Stimulated activated CD8-positive, alpha-beta memory T cell treated with anti-CD3 and anti-CD28 coated beads, Interleukin-4, amount 100 ng/mL, for 1 hour (primary cell): ENCODE measurements around the gene RGS14.
A peak's percentile ranks its signal among the peaks of the same experiment; 100 is the strongest.
"Not testable (repeated sequence)": the region's sequence is repeated elsewhere in the genome, so short reads cannot be mapped to it uniquely, and the experiment has no call there.

ENCODE experiments used
- DNase-seq, 2 donors: peaks; one replicate each; pipeline ENCODE4 v3.0.0-alpha.2; 2020; ENCODE audit warnings: low read depth in 2 of 2, low spot score in 1 of 2

Gene RGS14

DNA sequence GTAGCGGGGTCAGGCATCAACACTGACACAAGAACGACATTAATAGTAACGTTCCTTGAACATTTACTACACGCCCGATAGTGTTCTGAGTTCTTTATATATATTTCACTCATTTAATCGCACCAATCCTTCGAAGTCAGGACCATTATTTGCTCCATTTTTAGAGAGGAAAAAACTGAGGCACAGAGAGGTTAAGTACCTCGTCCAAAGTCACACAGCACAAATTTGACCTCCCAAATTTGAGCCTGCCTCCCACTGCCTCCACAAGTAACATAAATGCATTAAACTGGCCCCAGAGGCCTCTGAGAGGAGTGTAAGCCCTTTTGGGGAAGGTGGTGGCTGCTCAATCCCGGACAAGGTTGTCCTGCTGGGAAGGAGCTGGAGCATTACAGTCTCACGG is 5.8 kb downstream of the RGS14 start:
- DNase-seq = no peak

- no peak for DNase-seq
Observed at GRCh38 chr5:177364159-177364962, 6.6 kb downstream of the RGS14 start.

- no peak for DNase-seq
Observed at GRCh38 chr5:177365845-177366527, 8.3 kb downstream of the RGS14 start.

GRCh38 chr5:177366528-177367322 is 9.0 kb downstream of the RGS14 start:
- DNase-seq = no peak

GRCh38 chr5:177367323-177367848 is 9.7 kb downstream of the RGS14 start:
- no peak for DNase-seq

DNA sequence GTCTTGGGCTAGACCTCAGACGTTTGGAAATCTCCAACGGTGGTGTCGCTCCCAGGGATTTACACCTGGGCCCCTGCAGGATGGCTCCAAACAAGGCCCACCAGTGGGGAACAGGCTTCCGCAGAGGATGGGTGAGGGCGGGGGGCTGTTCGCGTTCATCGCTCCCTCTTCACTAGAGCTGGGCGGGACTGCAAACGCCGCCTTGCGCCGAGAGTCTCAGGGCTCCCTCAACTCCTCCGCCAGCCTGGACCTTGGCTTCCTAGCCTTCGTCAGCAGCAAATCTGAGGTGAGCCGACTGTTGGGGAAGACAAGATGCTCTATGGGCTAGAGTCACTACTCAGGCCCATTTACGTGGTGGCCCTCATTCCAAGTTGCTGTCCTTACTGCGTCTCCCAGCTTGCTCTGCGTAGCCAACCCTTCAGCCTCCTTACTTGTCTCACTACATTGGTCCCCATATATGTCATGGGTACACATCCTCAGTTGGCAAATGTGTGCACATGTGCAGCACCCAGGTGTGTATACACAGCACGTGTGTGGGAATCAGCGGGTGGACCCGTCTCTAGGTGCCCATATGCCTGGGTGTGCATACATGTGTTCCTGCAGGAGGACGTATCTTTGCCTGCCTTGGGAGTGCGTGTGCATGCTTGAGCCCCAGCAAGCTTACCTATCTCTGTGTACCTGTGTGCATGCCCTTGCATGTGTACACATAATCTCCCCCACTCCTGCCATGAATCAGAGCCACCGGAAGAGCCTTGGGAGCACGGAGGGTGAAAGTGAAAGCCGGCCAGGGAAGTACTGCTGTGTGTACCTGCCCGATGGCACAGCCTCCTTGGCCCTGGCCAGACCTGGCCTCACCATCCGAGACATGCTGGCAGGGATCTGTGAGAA is 10.5 kb downstream of the RGS14 start:
- no peak for DNase-seq

GRCh38 chr5:177368869-177369644 is 11.3 kb downstream of the RGS14 start:
- DNase-seq = no peak

DNA sequence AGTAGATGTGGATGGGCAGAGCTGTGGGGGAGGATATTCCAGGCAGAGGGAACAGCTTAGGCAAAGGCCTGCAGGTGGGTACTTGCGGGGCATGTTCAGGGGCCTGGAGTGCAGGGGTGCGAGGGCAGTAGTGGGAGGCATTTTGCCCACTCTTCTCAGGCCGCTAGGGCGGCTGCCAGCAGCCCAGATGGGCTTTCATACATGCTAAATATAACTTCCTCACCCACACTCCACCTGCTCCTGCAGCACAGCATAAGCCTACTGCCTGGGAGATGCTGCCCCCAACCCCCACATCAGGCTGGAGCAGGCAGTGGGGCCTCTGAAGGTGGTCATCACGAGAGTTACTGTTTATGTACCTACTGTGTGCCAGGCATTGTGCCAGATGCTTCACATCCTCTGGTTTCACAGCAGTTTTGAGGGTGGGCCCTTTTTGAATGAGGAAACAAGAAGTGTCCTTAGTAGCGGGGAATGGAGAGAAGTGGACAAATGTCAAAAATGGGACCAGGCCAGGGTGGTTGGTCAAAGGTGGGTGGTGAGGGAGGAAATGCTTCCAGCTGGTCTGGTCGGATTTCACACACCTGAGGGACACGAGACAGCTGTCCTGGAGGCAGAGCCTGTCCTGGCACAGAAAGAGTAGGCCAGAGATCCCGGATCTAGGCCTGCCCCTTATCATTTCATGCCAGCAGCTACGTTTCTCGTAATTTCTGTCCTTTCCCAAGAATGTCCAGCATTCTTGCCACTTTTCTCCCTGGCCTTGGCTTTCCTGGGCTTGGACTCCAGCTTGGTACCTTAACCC is 12.1 kb downstream of the RGS14 start:
- no peak for DNase-seq

- peak in 1 of 2 donors; percentile 24 for DNase-seq
Observed at GRCh38 chr5:177370488-177371119, 12.9 kb downstream of the RGS14 start.

- DNase-seq = no peak
Observed at GRCh38 chr5:177371120-177372033, 13.7 kb downstream of the RGS14 start.

DNA sequence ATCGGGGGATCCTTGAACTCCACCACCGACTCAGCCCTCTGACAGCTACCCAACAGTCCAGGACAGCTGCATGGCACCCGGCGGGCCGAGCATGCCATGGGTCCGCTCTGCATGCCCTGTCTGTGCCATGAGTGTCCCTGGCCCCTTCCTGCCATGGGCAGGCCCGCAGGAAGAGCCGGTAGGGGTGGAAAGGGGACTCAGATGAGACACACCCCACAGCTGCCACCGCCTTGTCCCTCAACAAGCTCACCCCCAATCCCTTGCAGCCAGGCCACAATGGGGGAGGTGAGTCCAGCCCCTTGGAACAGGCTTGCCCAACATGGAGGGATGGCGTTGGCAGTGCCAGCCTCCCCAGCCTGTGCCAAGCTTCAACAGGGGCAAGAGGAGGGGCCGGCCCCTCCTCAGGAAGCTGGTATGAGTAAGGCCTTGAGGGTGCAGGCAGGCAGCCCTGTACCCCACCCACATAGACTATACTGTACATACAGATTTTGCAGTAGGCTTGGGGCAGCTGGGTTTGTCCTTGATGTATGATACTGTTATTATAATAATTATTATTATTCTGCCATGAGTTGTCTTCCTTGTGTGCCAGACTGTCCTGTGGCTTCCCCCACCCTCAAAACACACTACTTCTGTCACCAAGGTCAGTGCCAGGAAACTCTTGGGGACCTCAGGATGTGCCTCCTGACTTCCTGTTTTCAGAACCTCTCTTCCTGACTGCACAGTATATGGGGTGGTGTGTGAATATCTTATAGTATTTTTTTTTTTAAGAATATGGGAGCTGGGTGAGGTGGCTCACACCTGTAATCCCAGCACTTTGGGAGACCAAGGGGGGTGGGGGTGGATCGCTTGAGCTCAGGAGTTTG is 14.5 kb downstream of the RGS14 start:
- no peak for DNase-seq

DNA sequence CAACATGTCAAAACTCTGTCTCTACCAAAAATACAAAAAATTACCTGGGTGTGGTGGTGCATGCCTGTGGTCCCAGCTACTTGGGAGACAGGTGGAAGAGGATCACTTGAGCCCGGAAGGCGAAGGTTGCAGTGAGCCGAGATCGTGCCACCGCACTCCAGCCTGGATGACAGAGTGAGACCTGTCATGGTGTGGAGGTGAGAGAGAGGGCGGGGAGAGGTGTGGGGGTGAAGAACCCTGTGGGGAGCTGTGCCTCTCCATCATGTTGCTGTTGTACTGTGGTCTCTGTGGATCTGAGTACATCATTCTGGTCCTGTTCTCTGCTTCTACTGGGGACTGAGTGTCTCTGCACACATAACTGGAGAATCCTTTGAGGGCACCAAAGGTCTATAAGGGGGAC is 15.2 kb downstream of the RGS14 start:
- no peak for DNase-seq

- no peak for DNase-seq
Observed at GRCh38 chr5:177373806-177374205, 16.1 kb downstream of the RGS14 start.

DNA sequence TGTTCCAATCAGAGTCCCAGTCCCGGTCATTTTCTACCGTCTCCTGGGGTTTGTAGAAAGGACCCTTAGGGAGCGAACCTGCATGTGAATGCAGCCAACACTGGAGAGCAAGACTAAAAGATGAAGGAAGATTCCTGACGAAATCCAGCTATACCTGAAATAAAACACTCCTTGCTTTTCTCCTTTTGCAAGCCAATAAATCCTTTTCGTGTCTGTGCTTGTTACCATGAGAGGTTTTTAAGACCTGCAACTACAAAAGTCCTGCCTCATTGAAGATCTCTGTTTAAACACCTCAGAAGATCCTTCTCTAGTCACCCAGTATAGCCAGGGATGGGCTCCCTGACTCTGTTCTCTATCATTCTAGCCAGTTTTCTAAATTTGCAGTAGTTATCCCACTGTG is 16.5 kb downstream of the RGS14 start:
- DNase-seq = no peak

DNA sequence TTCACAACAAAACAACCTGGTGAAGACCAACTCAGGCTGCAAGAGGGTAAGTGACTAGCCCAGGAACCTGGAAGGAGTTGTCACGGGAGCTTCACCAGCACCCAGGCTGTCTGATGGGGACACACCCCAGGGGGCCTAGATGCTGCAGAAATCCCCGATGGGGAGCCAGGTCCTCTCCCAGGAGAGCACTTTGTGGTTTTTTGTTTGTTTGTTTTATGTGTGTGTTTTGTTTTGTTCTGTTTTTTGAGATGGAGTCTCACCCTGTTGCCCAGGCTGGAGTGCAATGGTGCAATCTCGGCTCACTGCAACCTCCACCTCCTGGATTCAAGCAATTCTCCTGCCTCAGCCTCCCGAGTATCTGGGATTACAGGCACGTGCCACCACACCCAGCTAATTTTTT is 17.8 kb downstream of the RGS14 start:
- DNase-seq = not testable (repeated sequence)

GRCh38 chr5:177376107-177376506 is 18.4 kb downstream of the RGS14 start:
- DNase-seq = no peak
